H9 (cell line): ENCODE data around the gene PMIS2. TPM values are rescaled to one million over a fixed set of nuclear protein-coding genes. Genes with fewer than 3 reads are reported as not detected.

Experiments
- DNase-seq: peaks from one replicate; pipeline ENCODE4 v3.0.0-alpha.2; 2017
- H2AFZ ChIP-seq: one replicate; pipeline ENCODE4 v1.6.1; 2013; ENCODE audit warnings: mild to moderate bottlenecking, low read length, control low read depth, moderate library complexity
- H2AK5ac ChIP-seq: 2 replicates; pipeline ENCODE4 v1.6.1; 2013; ENCODE audit warnings: low read length, control low read depth, mixed read lengths; ENCODE audit not compliant: insufficient read length
- H2BK120ac ChIP-seq: one replicate; pipeline ENCODE4 v1.6.1; 2013; ENCODE audit warnings: low read depth, mild to moderate bottlenecking, low read length, control low read depth, inconsistent platforms; ENCODE audit not compliant: poor library complexity, severe bottlenecking
- H2BK12ac ChIP-seq: 2 replicates; pipeline ENCODE4 v1.6.1; 2013; ENCODE audit warnings: low read length, control low read depth, mixed read lengths, low read depth; ENCODE audit not compliant: insufficient read length
- H2BK15ac ChIP-seq: 2 replicates; pipeline ENCODE4 v1.6.1; 2013; ENCODE audit warnings: low read depth, low read length, control low read depth
- H2BK20ac ChIP-seq: one replicate; pipeline ENCODE4 v1.6.1; 2013; ENCODE audit warnings: low read depth, mild to moderate bottlenecking, low read length, control low read depth, inconsistent platforms; ENCODE audit not compliant: poor library complexity, severe bottlenecking
- H2BK5ac ChIP-seq: 2 replicates; pipeline ENCODE4 v1.6.1; 2013; ENCODE audit warnings: low read length, control low read depth, mixed read lengths; ENCODE audit not compliant: insufficient read length
- H3K14ac ChIP-seq: 2 replicates; pipeline ENCODE4 v1.6.1; 2013; ENCODE audit warnings: low read length, control low read depth; ENCODE audit not compliant: insufficient read depth
- H3K18ac ChIP-seq: 2 replicates; pipeline ENCODE4 v1.6.1; 2013; ENCODE audit warnings: low read depth, mild to moderate bottlenecking, mixed read lengths, low read length, control low read depth; ENCODE audit not compliant: insufficient read length
- H3K23ac ChIP-seq: 2 replicates; pipeline ENCODE4 v1.6.1; 2013; ENCODE audit warnings: low read length, control low read depth, mixed read lengths, low read depth; ENCODE audit not compliant: insufficient read length
- H3K23me2 ChIP-seq: 2 replicates; pipeline ENCODE4 v1.6.1; 2013; ENCODE audit warnings: low read depth, mild to moderate bottlenecking, mixed read lengths, low read length, control low read depth; ENCODE audit not compliant: insufficient read length, poor library complexity, severe bottlenecking
- H3K27ac ChIP-seq: 2 replicates; pipeline ENCODE4 v1.5.1; 2013; ENCODE audit warnings: low read length, control low read depth, mixed read lengths, low read depth; ENCODE audit not compliant: insufficient read length
- H3K27me3 ChIP-seq: 2 replicates; pipeline ENCODE4 v1.6.1; 2013; ENCODE audit warnings: low read length, control low read depth, inconsistent platforms; ENCODE audit not compliant: insufficient read depth
- H3K4ac ChIP-seq: 2 replicates; pipeline ENCODE4 v1.6.1; 2013; ENCODE audit warnings: low read depth, mild to moderate bottlenecking, control low read depth, inconsistent platforms, low read length, moderate library complexity
- H3K4me1 ChIP-seq: 2 replicates; pipeline ENCODE4 v1.6.1; 2013; ENCODE audit warnings: low read length, control low read depth, inconsistent platforms; ENCODE audit not compliant: insufficient read depth
- H3K4me2 ChIP-seq: 2 replicates; pipeline ENCODE4 v1.6.1; 2013; ENCODE audit warnings: low read length, control low read depth, mixed read lengths; ENCODE audit not compliant: insufficient read length, insufficient read depth
- H3K56ac ChIP-seq: 2 replicates; pipeline ENCODE4 v1.6.1; 2013; ENCODE audit warnings: low read depth, mild to moderate bottlenecking, mixed read lengths, low read length, control low read depth; ENCODE audit not compliant: insufficient read length
- H3K79me1 ChIP-seq: 2 replicates; pipeline ENCODE4 v1.6.1; 2013; ENCODE audit warnings: low read depth, mild to moderate bottlenecking, moderate library complexity, low read length, control low read depth, inconsistent platforms; ENCODE audit not compliant: insufficient read depth, poor library complexity, severe bottlenecking
- H3K79me2 ChIP-seq: 2 replicates; pipeline ENCODE4 v1.6.1; 2013; ENCODE audit warnings: low read length, control low read depth, inconsistent platforms; ENCODE audit not compliant: insufficient read depth
- H3K9ac ChIP-seq: 2 replicates; pipeline ENCODE4 v1.6.1; 2013; ENCODE audit warnings: low read length, control low read depth, mixed read lengths; ENCODE audit not compliant: insufficient read length; ENCODE audit errors: extremely low read depth
- H3K9me3 ChIP-seq: one replicate; pipeline ENCODE4 v1.6.1; 2013; ENCODE audit warnings: low read depth, low read length, inconsistent platforms; ENCODE audit not compliant: control insufficient read depth
- H3T11ph ChIP-seq: one replicate; pipeline ENCODE4 v1.6.1; 2013; ENCODE audit warnings: mild to moderate bottlenecking, low read length, control low read depth, inconsistent platforms
- H4K20me1 ChIP-seq: one replicate; pipeline ENCODE4 v1.6.1; 2013; ENCODE audit not compliant: control insufficient read depth, insufficient read length, insufficient read depth
- H4K5ac ChIP-seq: 2 replicates; pipeline ENCODE4 v1.6.1; 2013; ENCODE audit warnings: low read depth, mild to moderate bottlenecking, mixed read lengths, low read length, control low read depth; ENCODE audit not compliant: insufficient read length
- H4K8ac ChIP-seq: replicated peaks from 2 replicates; pipeline ENCODE4 v1.6.1; 2013; ENCODE audit warnings: low read length, control low read depth, mixed read lengths, low read depth; ENCODE audit not compliant: insufficient read length
- H4K91ac ChIP-seq: 2 replicates; pipeline ENCODE4 v1.6.1; 2013; ENCODE audit warnings: low read depth, mild to moderate bottlenecking, moderate library complexity, mixed read lengths, low read length, control low read depth; ENCODE audit not compliant: insufficient read length
- H3K27ac Mint-ChIP-seq, 3 experiments: 2 replicates in 2 of 3; 3 replicates in 1 of 3; pipeline ENCODE4 v1.8.0; 2020 to 2021; ENCODE audit warnings: mixed read lengths in 3 of 3, mild to moderate bottlenecking in 1 of 3, moderate library complexity in 1 of 3
- H3K27me3 Mint-ChIP-seq: 2 replicates; pipeline ENCODE4 v1.8.0; 2021; ENCODE audit warnings: low read depth, mild to moderate bottlenecking, moderate library complexity, mixed read lengths
- H3K36me3 Mint-ChIP-seq, 3 experiments: 2 replicates in 2 of 3; 3 replicates in 1 of 3; pipeline ENCODE4 v1.8.0; 2020 to 2021; ENCODE audit warnings: low read depth in 3 of 3, mixed read lengths in 3 of 3; ENCODE audit not compliant: insufficient read depth in 1 of 3
- H3K4me1 Mint-ChIP-seq, 2 experiments: 2 replicates each; pipeline ENCODE4 v1.8.0; 2020; ENCODE audit warnings: mixed read lengths in 2 of 2
- H3K4me3 Mint-ChIP-seq, 2 experiments: 2 replicates in 1 of 2; 3 replicates in 1 of 2; pipeline ENCODE4 v1.8.0; 2020 to 2021; ENCODE audit warnings: mild to moderate bottlenecking in 2 of 2, mixed read lengths in 2 of 2, moderate library complexity in 1 of 2
- H3K9me3 Mint-ChIP-seq, 2 experiments: 2 replicates in 1 of 2; 3 replicates in 1 of 2; pipeline ENCODE4 v1.8.0; 2020; ENCODE audit warnings: mild to moderate bottlenecking in 2 of 2, mixed read lengths in 2 of 2, moderate library complexity in 1 of 2
- CTCF ChIP-seq: fragments of 200-600 bp; sonication (generic); conservative IDR thresholded peaks from 3 replicates; pipeline ENCODE4 v1.8.0; 2021; ENCODE audit warnings: antibody characterized with exemption, mild to moderate bottlenecking
- WGBS: extraction: QIAGEN DNeasy Blood & Tissue Kit; methylation state at CpG from one replicate; pipeline ENCODE4 v1.1.7; 2013; ENCODE audit warnings: missing lambda C conversion rate, low lambda C conversion rate, mixed read lengths; ENCODE audit not compliant: insufficient read length; ENCODE audit errors: extremely low coverage; 5-methylcytosine and 5-hydroxymethylcytosine counted together
- total RNA-seq: library from RNA; stranded (reverse); gene quantifications from 2 replicates; pipeline ENCODE4 v1.2.1, GENCODE V29; 2021

The PMIS2 gene
- total RNA-seq, 1 experiment from 2014 or later = not detected

DNA sequence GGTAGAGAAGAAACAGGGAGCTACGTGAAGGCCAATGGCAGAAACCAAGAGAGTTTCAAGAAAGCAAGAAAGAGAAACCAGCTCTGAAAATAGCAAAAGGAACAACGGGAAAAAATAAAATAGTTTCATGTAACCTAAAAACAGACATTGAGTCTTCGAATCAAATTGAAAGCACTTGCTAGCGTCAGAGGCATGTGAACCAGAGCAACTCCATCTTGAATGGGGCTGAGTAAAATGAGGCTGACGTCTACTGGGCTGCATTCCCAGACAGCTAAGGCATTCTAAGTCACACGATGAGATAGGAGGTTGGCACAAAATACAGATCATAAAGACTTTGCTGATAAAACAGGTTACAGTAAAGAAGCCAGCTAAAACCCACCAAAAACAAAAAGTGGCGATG lies 7.3 kb upstream of the PMIS2 start:
- no peak overlapping the region for H2AFZ ChIP-seq
- peaks cover 30 to 46% of the 10 kb centered on the region in 2 experiments for H3K9me3 Mint-ChIP-seq
- H3K14ac ChIP-seq = no peak overlapping the region
- peaks cover 17% of the 10 kb centered on the region for H3K9me3 ChIP-seq
- no peaks in the 10 kb centered on the region for H3K4me1 Mint-ChIP-seq
- no peaks in the 10 kb centered on the region for H3K79me2 ChIP-seq
- H3K23ac ChIP-seq = no peak overlapping the region
- H2BK20ac ChIP-seq = no peak overlapping the region
- peaks cover 42% of the 10 kb centered on the region for H3K27me3 Mint-ChIP-seq
- no peak overlapping the region for H3K18ac ChIP-seq
- no peaks in the 10 kb centered on the region; the same call in 1 of the 2 replicates for H3K27me3 ChIP-seq
- H3K56ac ChIP-seq = no peak overlapping the region
- H3K4ac ChIP-seq = no peak overlapping the region
- no peak for DNase-seq
- H3K79me1 ChIP-seq = no peaks in the 10 kb centered on the region
- H3K23me2 ChIP-seq = no peaks in the 10 kb centered on the region
- no peak for TF ChIP-seq CTCF
- no peak overlapping the region for H2BK12ac ChIP-seq
- H3K4me3 Mint-ChIP-seq = no peak overlapping the region
- H3K27ac ChIP-seq = no peak overlapping the region
- H3K27ac Mint-ChIP-seq = no peak overlapping the region
- no peak overlapping the region for H2BK5ac ChIP-seq
- no peak overlapping the region for H3T11ph ChIP-seq
- no peak overlapping the region for H3K9ac ChIP-seq
- H2BK15ac ChIP-seq = no peak overlapping the region
- H4K20me1 ChIP-seq = no peaks in the 10 kb centered on the region
- no peak overlapping the region for H4K91ac ChIP-seq
- H2BK120ac ChIP-seq = no peak overlapping the region
- H3K4me1 ChIP-seq = no peaks in the 10 kb centered on the region
- H3K36me3 Mint-ChIP-seq = peaks cover 7 to 18% (median 15%) of the 10 kb centered on the region in 3 experiments
- no peak overlapping the region for H4K5ac ChIP-seq
- H4K8ac ChIP-seq = no peak overlapping the region
- no peak overlapping the region for H3K4me2 ChIP-seq
- WGBS = no CpG with 5 or more reads among the region's 7 CpGs
- no peak overlapping the region for H2AK5ac ChIP-seq
